Glutamatergic neuron (in vitro differentiated cells): ENCODE data around the gene LMBR1. TPM values are rescaled to one million over a fixed set of nuclear protein-coding genes. Genes with fewer than 3 reads are reported as not detected.

Experiments
- DNase-seq: peaks from one replicate; pipeline ENCODE4 v3.0.0; 2022
- H3K27ac Mint-ChIP-seq: one replicate; pipeline ENCODE4 v1.8.0; 2020; ENCODE audit warnings: mild to moderate bottlenecking, mixed read lengths, inconsistent platforms; ENCODE audit not compliant: unreplicated experiment
- H3K27me3 Mint-ChIP-seq: one replicate; pipeline ENCODE4 v1.8.0; 2020; ENCODE audit warnings: mild to moderate bottlenecking, moderate library complexity, mixed read lengths, inconsistent platforms; ENCODE audit not compliant: unreplicated experiment
- H3K36me3 Mint-ChIP-seq: one replicate; pipeline ENCODE4 v1.8.0; 2020; ENCODE audit warnings: mild to moderate bottlenecking, mixed read lengths, inconsistent platforms; ENCODE audit not compliant: unreplicated experiment
- H3K4me1 Mint-ChIP-seq: one replicate; pipeline ENCODE4 v1.8.0; 2020; ENCODE audit warnings: mild to moderate bottlenecking, low read depth, mixed read lengths, inconsistent platforms; ENCODE audit not compliant: unreplicated experiment
- H3K4me3 Mint-ChIP-seq: one replicate; pipeline ENCODE4 v1.8.0; 2020; ENCODE audit warnings: mild to moderate bottlenecking, mixed read lengths, inconsistent platforms; ENCODE audit not compliant: unreplicated experiment
- H3K9me3 Mint-ChIP-seq: one replicate; pipeline ENCODE4 v1.8.0; 2020; ENCODE audit warnings: mild to moderate bottlenecking, moderate library complexity, mixed read lengths, inconsistent platforms; ENCODE audit not compliant: unreplicated experiment
- total RNA-seq: library from RNA; stranded (reverse); fragmentation: NEBNext Ultra II Directional; extraction: Animal tissue kit (Norgen Biotek cat#: 25700); gene quantifications from one replicate; pipeline ENCODE4 v1.2.1, GENCODE V29; 2021; ENCODE audit not compliant: unreplicated experiment
- TF ChIP-seq, protein P1 (sequence below): fragments of 200-600 bp; sonication (generic); IDR thresholded peaks from one replicate; pipeline ENCODE4 v1.5.0; 2021; ENCODE audit not compliant: partially characterized antibody, unreplicated experiment

LMBR1 gene
- total RNA-seq, 1 donor from 2014 or later, result 41.0 TPM

DNA sequence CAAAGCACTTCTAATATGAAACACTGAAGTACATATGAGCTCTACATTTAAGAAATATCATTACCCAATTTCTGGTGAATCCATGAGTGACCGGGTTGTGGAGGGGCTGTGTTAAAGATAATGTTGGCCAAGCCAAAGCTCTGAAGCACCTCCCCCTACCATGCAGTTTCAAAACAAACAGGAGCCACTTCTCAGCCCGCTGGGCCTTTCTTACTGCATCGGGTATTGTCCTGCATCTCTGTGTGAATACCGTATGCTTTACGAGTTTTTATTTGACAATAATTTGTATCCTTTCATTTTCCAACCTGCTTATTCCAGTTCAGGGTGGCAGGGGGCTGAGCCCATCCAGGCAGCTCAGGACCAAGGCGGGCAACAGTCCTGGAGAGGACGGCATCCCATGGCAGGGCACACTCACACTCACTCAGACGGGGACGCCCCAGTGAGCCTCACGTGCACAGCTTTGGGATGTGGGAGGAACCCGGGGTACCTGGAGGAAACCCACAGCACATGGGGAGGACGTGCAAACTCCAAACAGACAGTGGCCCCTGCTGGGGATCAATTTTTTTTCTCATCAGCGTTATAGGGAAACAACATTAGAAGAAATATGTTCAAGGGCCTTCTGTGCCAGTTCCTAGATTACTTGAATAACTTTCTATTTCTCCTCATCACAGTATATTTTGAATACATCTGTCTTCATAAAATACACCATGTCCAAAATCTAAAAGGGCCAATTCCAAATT is 250.5 kb downstream of the LMBR1 start:
- H3K9me3 Mint-ChIP-seq, result peaks cover 6% of the 10 kb centered on the region
- TF ChIP-seq, protein P1, sequence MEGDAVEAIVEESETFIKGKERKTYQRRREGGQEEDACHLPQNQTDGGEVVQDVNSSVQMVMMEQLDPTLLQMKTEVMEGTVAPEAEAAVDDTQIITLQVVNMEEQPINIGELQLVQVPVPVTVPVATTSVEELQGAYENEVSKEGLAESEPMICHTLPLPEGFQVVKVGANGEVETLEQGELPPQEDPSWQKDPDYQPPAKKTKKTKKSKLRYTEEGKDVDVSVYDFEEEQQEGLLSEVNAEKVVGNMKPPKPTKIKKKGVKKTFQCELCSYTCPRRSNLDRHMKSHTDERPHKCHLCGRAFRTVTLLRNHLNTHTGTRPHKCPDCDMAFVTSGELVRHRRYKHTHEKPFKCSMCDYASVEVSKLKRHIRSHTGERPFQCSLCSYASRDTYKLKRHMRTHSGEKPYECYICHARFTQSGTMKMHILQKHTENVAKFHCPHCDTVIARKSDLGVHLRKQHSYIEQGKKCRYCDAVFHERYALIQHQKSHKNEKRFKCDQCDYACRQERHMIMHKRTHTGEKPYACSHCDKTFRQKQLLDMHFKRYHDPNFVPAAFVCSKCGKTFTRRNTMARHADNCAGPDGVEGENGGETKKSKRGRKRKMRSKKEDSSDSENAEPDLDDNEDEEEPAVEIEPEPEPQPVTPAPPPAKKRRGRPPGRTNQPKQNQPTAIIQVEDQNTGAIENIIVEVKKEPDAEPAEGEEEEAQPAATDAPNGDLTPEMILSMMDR, result no peak
- no peak overlapping the region for H3K4me3 Mint-ChIP-seq
- DNase-seq, result no peak
- H3K27me3 Mint-ChIP-seq, result peaks cover 9% of the 10 kb centered on the region
- no peak overlapping the region for H3K27ac Mint-ChIP-seq
- H3K36me3 Mint-ChIP-seq, result peaks cover 6% of the 10 kb centered on the region
- H3K4me1 Mint-ChIP-seq, result peaks cover 3% of the 10 kb centered on the region

DNA sequence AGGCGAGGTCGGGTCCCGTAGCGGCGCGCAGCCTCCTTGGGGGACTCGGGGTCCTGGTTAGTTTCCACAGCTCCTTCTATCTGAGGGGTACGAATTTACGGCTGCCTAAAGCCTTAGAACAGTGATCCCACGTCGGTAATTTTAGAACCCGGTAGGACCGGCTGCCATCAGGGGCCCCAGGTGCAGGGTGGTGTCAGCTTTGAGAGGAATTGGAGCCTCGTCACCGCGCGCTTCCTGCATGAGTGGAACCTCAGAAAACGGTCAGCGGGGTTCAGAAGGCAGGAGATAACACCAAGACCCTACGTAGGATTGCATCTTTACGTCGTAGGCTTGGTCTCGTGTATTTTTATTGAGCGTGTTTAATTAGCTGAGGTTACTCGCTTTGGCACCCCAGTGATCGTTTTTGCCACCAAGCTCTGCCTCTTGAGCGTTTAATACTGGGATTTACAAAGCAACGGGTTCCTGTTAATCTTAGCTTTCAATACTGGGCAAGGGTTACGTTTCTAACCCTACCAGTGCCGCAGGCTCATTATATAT is 252.0 kb downstream of the LMBR1 start:
- Mint-ChIP-seq H3K27me3 (peaks cover 9% of the 10 kb centered on the region), H3K4me1 (peaks cover 3% of the 10 kb centered on the region), H3K27ac (peak overlapping the region; percentile 86), H3K4me3 (peak overlapping the region; percentile 96), H3K36me3 (peaks cover 6% of the 10 kb centered on the region), H3K9me3 (peaks cover 8% of the 10 kb centered on the region)
- DNase-seq, result no peak
- TF ChIP-seq, protein P1, result no peak

DNA sequence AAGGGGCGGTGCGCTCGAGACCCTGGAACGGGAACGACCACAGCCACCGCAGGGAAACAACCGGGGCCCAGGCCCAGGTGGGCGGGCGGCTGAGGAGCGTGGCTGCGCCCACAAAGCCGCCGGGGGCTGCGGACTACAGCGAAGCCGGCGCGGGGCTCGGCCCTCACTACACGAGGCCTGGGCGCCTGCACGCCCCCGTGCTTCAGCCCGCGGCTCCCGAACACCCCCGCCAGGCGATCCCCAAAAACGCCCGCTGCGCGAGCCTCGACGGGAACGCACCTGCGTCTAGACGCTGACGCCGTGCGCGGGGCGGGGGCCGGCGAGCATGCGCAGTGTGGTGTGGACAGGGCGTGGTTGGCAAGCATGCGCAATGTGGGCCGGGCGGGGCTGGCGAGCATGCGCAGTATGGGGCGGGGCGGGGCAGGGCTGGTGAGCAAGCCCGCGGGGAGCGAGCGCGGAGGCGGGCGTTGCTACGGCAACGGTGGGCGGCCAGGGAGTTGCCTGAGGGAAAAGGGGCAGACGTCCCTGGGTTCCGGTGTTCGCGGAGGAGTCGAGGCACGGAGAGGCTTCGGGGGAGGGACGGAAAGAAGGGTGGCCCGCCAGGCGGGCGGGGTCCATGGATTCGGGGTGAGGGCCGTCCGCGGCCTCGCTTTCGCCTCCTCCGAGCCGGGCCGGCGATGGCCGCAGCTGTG is 252.6 kb downstream of the LMBR1 start, which contains the start of gene RNF32:
TSS of gene RNF32 (plus strand) at position 518 of the 692 bp plus-strand sequence. CDS start 3,104 bp downstream, outside the sequence.
- Mint-ChIP-seq H3K36me3 (peaks cover 6% of the 10 kb centered on the region), H3K27ac (peak within 1 kb of the TSS; percentile 86), H3K27me3 (peaks cover 9% of the 10 kb centered on the region), H3K4me3 (peak within 1 kb of the TSS; percentile 96), H3K4me1 (peaks cover 3% of the 10 kb centered on the region), H3K9me3 (peaks cover 8% of the 10 kb centered on the region)
- peak; percentile 99 for DNase-seq
- TF ChIP-seq, protein P1, result no peak

DNA sequence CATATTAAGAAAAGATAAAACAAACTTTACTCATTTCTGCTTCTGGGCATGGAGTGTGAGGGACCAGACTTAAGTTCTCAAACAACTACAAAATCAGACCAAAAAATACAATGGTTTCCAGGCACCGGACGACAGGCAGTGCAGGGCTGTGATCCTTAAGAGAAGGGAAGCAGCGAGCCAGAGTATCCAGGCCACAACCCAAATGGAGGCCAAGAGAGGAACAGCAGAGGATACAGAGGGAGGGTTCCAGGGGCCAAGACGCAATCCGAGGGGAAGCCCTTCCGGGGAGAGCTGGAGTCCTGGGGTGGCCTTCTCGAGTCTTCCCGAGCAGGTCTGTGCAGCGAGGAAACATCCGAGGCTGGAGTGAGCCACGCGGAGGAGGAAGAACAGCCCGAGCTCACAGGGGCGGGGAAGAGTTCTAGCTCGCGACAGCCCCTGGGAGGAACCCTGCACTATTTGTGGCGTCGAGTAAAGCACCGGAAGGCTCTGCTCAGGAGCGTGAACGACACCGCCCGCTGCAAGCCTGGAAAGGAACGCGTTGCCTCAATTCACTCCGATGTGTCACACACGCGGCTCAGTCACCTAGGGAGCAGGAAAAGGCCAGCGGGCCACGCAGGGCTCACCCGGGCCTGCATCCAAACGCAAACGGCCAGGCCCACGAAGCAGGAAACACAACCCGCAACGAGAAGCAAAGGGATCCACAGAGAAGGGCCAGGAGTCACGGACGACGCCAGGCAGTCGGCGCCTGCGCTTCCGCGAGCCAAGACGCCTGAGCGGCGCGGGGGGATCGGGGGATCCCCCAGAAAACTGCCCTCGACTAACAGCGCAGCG is 253.3 kb downstream of the LMBR1 start:
- peaks cover 6% of the 10 kb centered on the region for H3K36me3 Mint-ChIP-seq
- H3K9me3 Mint-ChIP-seq, result peaks cover 8% of the 10 kb centered on the region
- peaks cover 9% of the 10 kb centered on the region for H3K27me3 Mint-ChIP-seq
- no peak for DNase-seq
- TF ChIP-seq, protein P1, result no peak
- H3K4me3 Mint-ChIP-seq, result peak overlapping the region; percentile 86
- peak overlapping the region; percentile 73 for H3K27ac Mint-ChIP-seq
- peaks cover 3% of the 10 kb centered on the region for H3K4me1 Mint-ChIP-seq
